Upper lobe of left lung (tissue), 6 donors: ENCODE measurements around the gene SLC38A4. TPM values are rescaled to one million over a fixed set of nuclear protein-coding genes. Genes with fewer than 3 reads are reported as not detected.

Source experiments
- ATAC-seq, 2 donors: fragments of 200-7000 bp; cut with Tn5 transposase; one replicate each; pipeline ENCODE4 v1.9.1; 2022; ENCODE audit warnings: mild to moderate bottlenecking in 2 of 2, moderate library complexity in 2 of 2; ENCODE audit not compliant: low FRiP score in 2 of 2
- DNase-seq, 2 donors: peaks; one replicate each; pipeline ENCODE4 v3.0.0-alpha.2; 2019 to 2020
- H3K27ac ChIP-seq, 4 donors: fragments of 200-600 bp; sonication (generic); one replicate each; pipeline ENCODE4 v1.5.1; 2016 to 2019
- H3K27me3 ChIP-seq, 4 donors: fragments of 200-600 bp; sonication (generic); one replicate each; pipeline ENCODE4 v1.5.1; 2017 to 2019
- H3K36me3 ChIP-seq, 4 donors: fragments of 200-600 bp; sonication (generic); one replicate each; pipeline ENCODE4 v1.5.1; 2016 to 2019
- H3K4me1 ChIP-seq, 4 donors: fragments of 200-600 bp; sonication (generic); one replicate each; pipeline ENCODE4 v1.5.1; 2018 to 2019
- H3K4me3 ChIP-seq, 4 donors: fragments of 200-600 bp; sonication (generic); one replicate each; pipeline ENCODE4 v1.5.1; 2017 to 2019; ENCODE audit warnings: mild to moderate bottlenecking in 2 of 4, moderate library complexity in 1 of 4
- H3K9me3 ChIP-seq, 4 donors: fragments of 200-600 bp; sonication (generic); one replicate each; pipeline ENCODE4 v1.5.1; 2018 to 2019
- EP300 ChIP-seq, 4 donors: sonication (generic); formaldehyde crosslinking; IDR thresholded peaks; one replicate each; pipeline ENCODE4 v1.5.1; 2017; ENCODE audit warnings: antibody characterized with exemption in 4 of 4, control low read depth in 2 of 4
- POLR2A ChIP-seq, 4 donors: fragments of 450-650 bp; IDR thresholded peaks; one replicate each; pipeline ENCODE4 v1.5.1; 2016 to 2017; ENCODE audit warnings: antibody characterized with exemption in 4 of 4, mild to moderate bottlenecking in 2 of 4
- POLR2AphosphoS5 ChIP-seq, 2 donors: sonication (generic); formaldehyde crosslinking; IDR thresholded peaks; one replicate each; pipeline ENCODE4 v1.5.1; 2017; ENCODE audit warnings: antibody characterized with exemption in 2 of 2
- WGBS, 2 donors: methylation state at CpG; one replicate each; pipeline ENCODE4 v1.1.5; 2017 to 2018; 5-methylcytosine and 5-hydroxymethylcytosine counted together
- total RNA-seq, 6 donors: library from RNA; depleted of rRNA in 4 of 6; stranded (reverse); fragments of >200 nt in 4 of 6; gene quantifications; one replicate each; pipeline versions ENCODE4 v1.1.0 to v1.2.1, GENCODE V29; 2016 to 2021
- TF ChIP-seq, protein P1 (sequence below), 6 experiments: fragments of 450-650 bp in 4 of 6; fragments of 200-600 bp in 2 of 6; sonication (generic) in 2 of 6; IDR thresholded peaks; one replicate each; pipeline ENCODE4 v1.5.1; 2016 to 2019; ENCODE audit warnings: antibody characterized with exemption in 6 of 6
- donor health status: DM: no; HTN: no; CAD: no; lungs with moderate emphysema.
- donor health status: DM: no; HTN: yes; CAD: no; lungs with severe emphysema.

The SLC38A4 gene
- total RNA-seq, 6 donors from 2014 or later: 0.49 to 0.81 (median 0.60) TPM; not detected in 3

GRCh38 chr12:46725332-46725731 lies 100.5 kb downstream of the SLC38A4 start:
- Histone ChIP-seq H3K4me1 (peaks cover 0 to 12% (median 3%) of the 10 kb centered on the region in 4 donors), H3K27ac (no peak overlapping the region), H3K4me3 (no peak overlapping the region), H3K27me3 (no peaks in the 10 kb centered on the region), H3K9me3 (no peaks in the 10 kb centered on the region), H3K36me3 (no peaks in the 10 kb centered on the region)
- DNase-seq (no peak), ATAC-seq (no peak)
- 74 to 82% methylated on average over 2 of the region's 2 CpGs for WGBS, 2 donors
- TF ChIP-seq POLR2A (IDR thresholded peaks at IDR 0.05): no peak
- TF ChIP-seq POLR2AphosphoS5 (IDR thresholded peaks at IDR 0.05): no peak
- no peak for TF ChIP-seq EP300 (IDR thresholded peaks at IDR 0.05)
- TF ChIP-seq, protein P1, sequence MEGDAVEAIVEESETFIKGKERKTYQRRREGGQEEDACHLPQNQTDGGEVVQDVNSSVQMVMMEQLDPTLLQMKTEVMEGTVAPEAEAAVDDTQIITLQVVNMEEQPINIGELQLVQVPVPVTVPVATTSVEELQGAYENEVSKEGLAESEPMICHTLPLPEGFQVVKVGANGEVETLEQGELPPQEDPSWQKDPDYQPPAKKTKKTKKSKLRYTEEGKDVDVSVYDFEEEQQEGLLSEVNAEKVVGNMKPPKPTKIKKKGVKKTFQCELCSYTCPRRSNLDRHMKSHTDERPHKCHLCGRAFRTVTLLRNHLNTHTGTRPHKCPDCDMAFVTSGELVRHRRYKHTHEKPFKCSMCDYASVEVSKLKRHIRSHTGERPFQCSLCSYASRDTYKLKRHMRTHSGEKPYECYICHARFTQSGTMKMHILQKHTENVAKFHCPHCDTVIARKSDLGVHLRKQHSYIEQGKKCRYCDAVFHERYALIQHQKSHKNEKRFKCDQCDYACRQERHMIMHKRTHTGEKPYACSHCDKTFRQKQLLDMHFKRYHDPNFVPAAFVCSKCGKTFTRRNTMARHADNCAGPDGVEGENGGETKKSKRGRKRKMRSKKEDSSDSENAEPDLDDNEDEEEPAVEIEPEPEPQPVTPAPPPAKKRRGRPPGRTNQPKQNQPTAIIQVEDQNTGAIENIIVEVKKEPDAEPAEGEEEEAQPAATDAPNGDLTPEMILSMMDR (IDR thresholded peaks at IDR 0.05): no peak

GRCh38 chr12:46723629-46724419 lies 102.0 kb downstream of the SLC38A4 start:
- 42 to 60% methylated on average over 3 of the region's 3 CpGs for WGBS, 2 donors
- ATAC-seq: no peak
- no peaks in the 10 kb centered on the region for H3K9me3 ChIP-seq
- H3K4me3 ChIP-seq: no peak overlapping the region
- H3K36me3 ChIP-seq: no peaks in the 10 kb centered on the region
- H3K27me3 ChIP-seq: no peaks in the 10 kb centered on the region
- peaks cover 0 to 12% (median 3%) of the 10 kb centered on the region in 4 donors for H3K4me1 ChIP-seq
- DNase-seq: no peak
- TF ChIP-seq POLR2A (IDR thresholded peaks at IDR 0.05): no peak
- no peak for TF ChIP-seq EP300 (IDR thresholded peaks at IDR 0.05)
- TF ChIP-seq, protein P1 (IDR thresholded peaks at IDR 0.05): no peak
- H3K27ac ChIP-seq: peak overlapping the region in 1 of 4 donors; percentile 7

DNA sequence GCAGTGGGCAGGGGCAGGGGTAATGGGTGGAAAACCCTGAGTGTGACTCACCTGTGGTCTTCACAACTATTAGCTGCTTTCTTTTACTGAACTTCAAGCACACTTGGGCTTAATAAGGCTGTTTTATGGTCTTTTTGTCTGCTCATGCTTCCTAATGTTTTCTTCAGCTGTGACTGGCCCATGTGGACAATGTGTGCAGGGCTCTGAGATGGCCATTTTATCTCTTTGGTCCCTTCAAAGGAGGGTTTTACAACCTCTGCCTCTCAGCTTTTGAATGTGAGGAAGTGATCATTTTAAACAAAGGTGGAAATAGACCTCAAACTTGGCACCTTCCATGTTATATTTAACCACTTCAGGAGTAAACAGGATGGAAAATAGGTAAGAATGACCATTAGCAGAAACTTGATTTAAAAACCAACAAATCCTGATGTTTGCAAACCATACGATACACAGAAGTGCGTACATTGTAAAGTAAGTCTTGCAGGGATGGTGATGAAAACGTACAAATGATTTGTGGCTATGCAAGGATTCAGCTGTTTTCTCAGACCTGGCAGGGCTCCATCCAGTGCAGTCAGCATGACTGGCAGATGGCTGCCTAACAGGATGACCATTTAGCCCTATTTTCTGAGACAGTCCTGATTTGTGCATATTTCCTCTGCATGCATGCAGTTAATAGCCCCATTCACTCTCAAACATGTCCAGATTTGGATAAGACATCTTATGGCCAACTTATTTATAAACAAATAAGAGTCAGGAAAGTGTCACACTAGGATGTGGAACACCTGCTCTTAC lies 103.2 kb downstream of the SLC38A4 start:
- H3K4me1 ChIP-seq: peaks cover 0 to 12% (median 3%) of the 10 kb centered on the region in 4 donors
- WGBS, 2 donors: 52 to 55% methylated on average over 3 of the region's 3 CpGs
- H3K4me3 ChIP-seq: no peak overlapping the region
- no peak overlapping the region for H3K27ac ChIP-seq
- DNase-seq: no peak
- ATAC-seq: no peak
- H3K9me3 ChIP-seq: no peaks in the 10 kb centered on the region
- H3K36me3 ChIP-seq: no peaks in the 10 kb centered on the region
- H3K27me3 ChIP-seq: no peaks in the 10 kb centered on the region
- TF ChIP-seq POLR2A (IDR thresholded peaks at IDR 0.05): no peak
- TF ChIP-seq, protein P1 (IDR thresholded peaks at IDR 0.05): no peak
- no peak for TF ChIP-seq POLR2AphosphoS5 (IDR thresholded peaks at IDR 0.05)
- TF ChIP-seq EP300 (IDR thresholded peaks at IDR 0.05): no peak

GRCh38 chr12:46718495-46718894 lies 107.3 kb downstream of the SLC38A4 start:
- DNase-seq (no peak), ATAC-seq (no peak)
- WGBS, 2 donors: 88 to 89% methylated on average over 3 of the region's 3 CpGs
- Histone ChIP-seq H3K4me3 (no peak overlapping the region), H3K27me3 (no peaks in the 10 kb centered on the region), H3K27ac (no peak overlapping the region), H3K36me3 (no peaks in the 10 kb centered on the region), H3K4me1 (peaks cover 0 to 8% (median 2%) of the 10 kb centered on the region in 4 donors), H3K9me3 (no peaks in the 10 kb centered on the region)
- TF ChIP-seq POLR2AphosphoS5 (IDR thresholded peaks at IDR 0.05): no peak
- TF ChIP-seq POLR2A (IDR thresholded peaks at IDR 0.05): no peak
- TF ChIP-seq, protein P1 (IDR thresholded peaks at IDR 0.05): no peak
- TF ChIP-seq EP300 (IDR thresholded peaks at IDR 0.05): no peak
